SJSA1 (cell line): Measurements from ENCODE around the gene LDLRAD3. TPM values are rescaled to one million over a fixed set of nuclear protein-coding genes. Genes with fewer than 3 reads are reported as not detected.

ENCODE experiments used
- DNase-seq, 2 experiments: peaks; one replicate each; pipeline ENCODE4 v3.0.0-alpha.2; 2015 to 2020; ENCODE audit warnings: low spot score in 2 of 2, low read depth in 1 of 2
- H3K27ac ChIP-seq: fragments of 250-450 bp; sonication (Bioruptor Pico); 2 replicates; pipeline ENCODE4 v1.5.1; 2020; ENCODE audit warnings: mild to moderate bottlenecking, moderate library complexity
- H3K27me3 ChIP-seq: fragments of 250-450 bp; sonication (Bioruptor Pico); replicated peaks from 2 replicates; pipeline ENCODE4 v1.5.1; 2020; ENCODE audit warnings: mild to moderate bottlenecking, moderate library complexity
- H3K36me3 ChIP-seq: fragments of 250-450 bp; sonication (Bioruptor Pico); 2 replicates; pipeline ENCODE4 v1.5.1; 2020; ENCODE audit warnings: mild to moderate bottlenecking
- H3K4me1 ChIP-seq: fragments of 250-450 bp; sonication (Bioruptor Pico); replicated peaks from 2 replicates; pipeline ENCODE4 v1.6.1; 2021; ENCODE audit warnings: mild to moderate bottlenecking
- H3K4me3 ChIP-seq: fragments of 250-450 bp; sonication (Bioruptor Pico); 2 replicates; pipeline ENCODE4 v1.5.1; 2020; ENCODE audit warnings: mild to moderate bottlenecking
- H3K9me3 ChIP-seq: fragments of 250-450 bp; sonication (Bioruptor Pico); replicated peaks from 2 replicates; pipeline ENCODE4 v1.5.1; 2020; ENCODE audit warnings: mild to moderate bottlenecking
- total RNA-seq: library from RNA; depleted of rRNA; stranded (reverse); fragments of >200 nt; shearing (Covaris generic); gene quantifications from 2 replicates; pipeline ENCODE4 v1.2.3, GENCODE V29; 2014

The LDLRAD3 gene
- total RNA-seq, 1 experiment from 2014 or later: 5.8 TPM

DNA sequence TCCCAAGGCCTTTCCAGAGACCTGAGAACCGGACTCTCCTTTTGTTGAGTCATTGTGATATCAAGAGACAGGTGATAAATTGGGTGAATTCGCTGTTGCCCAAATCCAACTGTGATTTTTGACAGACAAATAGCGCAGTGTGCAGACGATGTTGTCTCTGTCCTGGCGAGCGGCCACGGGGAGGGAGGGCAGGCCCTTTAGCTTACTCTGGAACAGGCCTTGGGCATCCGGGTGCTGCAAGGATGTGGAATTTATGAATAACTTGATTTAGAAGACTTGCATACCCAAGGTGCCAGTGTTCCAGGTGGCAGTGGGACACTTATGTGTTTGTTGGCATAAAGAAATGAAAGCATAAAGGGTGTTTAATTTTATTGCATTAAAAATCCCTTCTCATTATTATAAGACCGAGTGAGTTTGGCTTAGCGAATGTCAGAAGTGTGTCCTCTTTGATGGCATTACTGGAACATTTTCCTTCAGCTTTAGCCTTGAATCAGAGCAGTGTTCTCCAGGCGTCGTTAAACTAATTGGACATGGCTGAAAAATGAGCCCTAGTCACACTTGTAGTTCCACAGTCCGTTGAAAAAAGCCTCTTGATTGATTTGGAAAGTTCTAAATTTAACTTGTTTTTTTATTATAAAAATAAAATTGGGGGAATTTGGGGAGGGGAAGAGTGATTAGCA lies 9.4 kb downstream of the LDLRAD3 start:
- Histone ChIP-seq H3K9me3 (no peaks in the 10 kb centered on the region), H3K27ac (no peak overlapping the region), H3K27me3 (no peaks in the 10 kb centered on the region), H3K36me3 (no peaks in the 10 kb centered on the region), H3K4me3 (no peak overlapping the region), H3K4me1 (no peaks in the 10 kb centered on the region)
- DNase-seq: no peak

DNA sequence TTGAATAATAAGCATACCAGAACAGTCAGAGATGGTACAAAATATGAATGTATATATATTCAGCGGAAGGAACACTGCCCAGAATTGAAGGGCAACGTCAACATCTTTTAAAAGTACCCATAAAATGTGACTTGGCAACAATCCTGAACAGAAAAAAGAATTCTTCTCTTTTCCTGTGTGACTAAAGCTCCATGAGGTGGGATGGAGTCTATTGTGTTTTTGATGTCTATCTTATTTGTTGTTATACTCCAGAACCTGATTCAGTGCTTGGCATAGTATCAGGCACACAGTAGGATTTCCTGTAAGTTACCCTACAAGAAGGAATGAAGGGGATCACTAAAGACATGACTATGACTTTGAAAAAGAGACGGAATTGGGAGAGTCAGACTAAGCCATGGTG lies 10.3 kb downstream of the LDLRAD3 start:
- Histone ChIP-seq H3K9me3 (no peaks in the 10 kb centered on the region), H3K4me1 (no peaks in the 10 kb centered on the region), H3K27ac (no peak overlapping the region), H3K36me3 (no peaks in the 10 kb centered on the region), H3K4me3 (no peak overlapping the region), H3K27me3 (no peaks in the 10 kb centered on the region)
- no peak for DNase-seq

DNA sequence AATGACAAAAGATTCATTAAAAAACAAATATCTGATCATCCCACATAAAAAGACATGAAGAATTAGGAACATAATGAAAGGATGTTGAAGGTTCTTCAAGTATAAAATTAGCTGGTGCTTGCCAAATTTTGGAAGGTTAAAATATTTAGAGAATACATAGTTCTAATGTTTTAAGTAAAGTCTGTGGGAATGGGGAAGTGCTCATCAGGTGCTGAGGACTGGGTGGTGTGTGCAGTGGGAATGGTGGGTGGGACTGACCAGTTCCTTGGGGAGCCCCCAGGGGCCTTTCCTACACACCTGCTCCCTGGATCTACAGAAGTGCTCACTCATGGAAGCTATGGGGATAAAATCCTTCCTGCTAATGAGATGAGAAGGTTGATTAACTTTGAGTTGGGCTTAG lies 11.8 kb downstream of the LDLRAD3 start:
- no peaks in the 10 kb centered on the region for H3K27me3 ChIP-seq

DNA sequence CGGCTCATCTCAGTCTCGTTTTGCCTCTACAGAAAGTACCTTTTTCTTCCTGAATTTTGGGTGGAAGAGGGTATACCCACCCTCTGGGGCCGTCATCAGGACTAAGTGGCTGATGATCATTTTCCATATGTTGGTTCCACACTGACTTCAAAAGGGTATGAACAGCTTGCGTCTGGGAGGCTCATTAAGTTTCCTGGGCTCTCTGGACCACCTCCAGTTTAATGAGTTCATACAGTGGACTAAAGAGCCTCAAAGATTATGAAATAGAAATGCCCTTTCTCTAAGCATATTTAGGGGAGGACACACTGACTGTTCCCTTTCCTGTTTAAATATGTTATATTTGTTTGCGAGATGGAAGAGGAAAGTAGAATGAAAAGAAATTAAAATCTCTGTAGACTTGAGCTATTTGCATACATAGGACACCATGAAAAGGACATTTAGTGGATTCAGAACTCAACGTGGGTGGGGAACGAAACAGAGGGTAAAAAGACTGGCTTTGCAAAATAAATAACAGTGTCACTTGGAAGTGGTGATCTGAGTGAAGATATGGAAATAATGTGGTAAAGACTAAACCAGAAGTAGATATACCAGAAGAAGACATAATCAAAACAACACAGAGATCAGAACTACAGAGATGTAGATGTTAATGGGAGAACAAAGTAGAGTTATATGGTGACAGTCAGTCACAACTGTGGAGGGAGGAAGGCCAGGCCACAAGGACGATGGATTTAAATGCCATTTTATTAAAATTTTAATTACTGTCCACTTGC lies 18.7 kb downstream of the LDLRAD3 start:
- H3K36me3 ChIP-seq: no peaks in the 10 kb centered on the region
- H3K4me3 ChIP-seq: no peak overlapping the region
- no peaks in the 10 kb centered on the region; the same call in 1 of the 2 replicates for H3K9me3 ChIP-seq
- H3K27me3 ChIP-seq: no peaks in the 10 kb centered on the region
- no peak overlapping the region for H3K27ac ChIP-seq
- H3K4me1 ChIP-seq: no peaks in the 10 kb centered on the region
- no peak for DNase-seq

More for the DNA sequence above, 11.8 kb downstream of the LDLRAD3 start:
- no peak overlapping the region for H3K4me3 ChIP-seq
- H3K27ac ChIP-seq: no peak overlapping the region
- no peak for DNase-seq
- H3K4me1 ChIP-seq: no peaks in the 10 kb centered on the region
- no peaks in the 10 kb centered on the region for H3K36me3 ChIP-seq
- no peaks in the 10 kb centered on the region for H3K9me3 ChIP-seq

DNA sequence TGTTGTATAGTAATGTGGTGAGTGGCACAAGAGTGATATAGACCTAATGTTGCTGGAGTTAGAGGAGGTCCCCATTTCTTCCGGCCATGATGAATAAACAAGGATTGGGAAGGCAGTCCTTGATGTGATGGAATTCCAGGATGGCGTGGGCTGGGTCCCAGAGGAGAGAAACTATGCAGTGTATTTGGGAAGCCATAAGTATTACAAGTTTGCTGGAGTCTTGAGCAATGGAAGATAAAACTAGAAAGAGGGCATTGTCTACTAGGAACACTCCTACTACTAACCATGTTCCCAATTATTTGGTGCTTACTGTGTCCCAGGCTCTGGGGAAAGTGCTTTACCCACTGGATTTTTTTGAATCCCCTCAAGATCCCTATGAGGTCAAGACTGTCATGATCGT lies 20.0 kb downstream of the LDLRAD3 start:
- no peaks in the 10 kb centered on the region for H3K4me1 ChIP-seq
- no peaks in the 10 kb centered on the region for H3K27me3 ChIP-seq
- no peak overlapping the region for H3K27ac ChIP-seq
- no peaks in the 10 kb centered on the region; the same call in 1 of the 2 replicates for H3K9me3 ChIP-seq
- H3K36me3 ChIP-seq: no peaks in the 10 kb centered on the region
- DNase-seq: no peak
- H3K4me3 ChIP-seq: no peak overlapping the region

DNA sequence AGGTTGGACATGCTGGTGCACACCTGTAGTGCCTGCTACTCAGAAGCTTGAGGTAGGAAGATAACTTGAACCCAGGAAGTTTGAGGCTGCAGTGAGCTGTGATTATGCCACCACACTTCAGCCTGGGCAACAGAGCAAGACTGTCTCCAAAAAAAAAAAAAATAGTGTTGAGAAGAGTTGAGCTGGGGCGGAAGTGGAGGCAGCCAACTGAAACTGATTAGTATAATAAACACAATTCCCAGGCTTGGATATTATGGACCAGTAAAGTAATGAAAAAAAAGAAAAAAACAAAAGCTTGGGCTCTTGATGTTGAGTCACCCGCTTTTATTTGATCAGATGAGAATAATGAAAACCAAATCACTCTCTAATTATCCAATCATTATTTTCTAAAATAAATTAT lies 21.0 kb downstream of the LDLRAD3 start:
- DNase-seq: no peak
- Histone ChIP-seq H3K4me1 (peaks cover under 1% of the 10 kb centered on the region), H3K27me3 (no peaks in the 10 kb centered on the region), H3K4me3 (no peak overlapping the region), H3K27ac (no peak overlapping the region), H3K36me3 (no peaks in the 10 kb centered on the region), H3K9me3 (no peaks in the 10 kb centered on the region; the same call in 1 of the 2 replicates)

DNA sequence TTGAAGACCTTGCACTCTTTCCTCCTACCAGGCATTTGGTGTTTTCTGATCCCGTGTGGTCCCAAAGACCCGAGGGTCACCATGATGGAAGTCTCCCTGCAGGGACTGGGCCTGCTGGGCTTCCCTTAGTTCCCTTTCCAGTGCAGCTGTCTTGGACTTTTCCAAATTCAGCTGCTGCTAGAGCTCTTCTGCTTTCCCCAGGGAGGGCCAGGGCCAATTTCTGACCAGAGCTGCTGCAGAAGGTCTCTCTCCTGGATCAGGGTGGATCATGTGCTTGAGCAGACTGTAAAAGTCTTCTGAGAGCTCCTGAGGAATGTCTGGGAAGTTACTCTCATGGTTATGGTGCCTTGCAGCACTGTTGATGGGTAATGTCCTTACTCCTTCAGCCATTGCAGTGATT lies 23.2 kb downstream of the LDLRAD3 start:
- no peak overlapping the region for H3K27ac ChIP-seq
- H3K27me3 ChIP-seq: no peaks in the 10 kb centered on the region
- H3K4me1 ChIP-seq: peaks cover 4% of the 10 kb centered on the region
- H3K36me3 ChIP-seq: no peaks in the 10 kb centered on the region
- no peaks in the 10 kb centered on the region for H3K9me3 ChIP-seq
- DNase-seq: no peak
- no peak overlapping the region for H3K4me3 ChIP-seq

DNA sequence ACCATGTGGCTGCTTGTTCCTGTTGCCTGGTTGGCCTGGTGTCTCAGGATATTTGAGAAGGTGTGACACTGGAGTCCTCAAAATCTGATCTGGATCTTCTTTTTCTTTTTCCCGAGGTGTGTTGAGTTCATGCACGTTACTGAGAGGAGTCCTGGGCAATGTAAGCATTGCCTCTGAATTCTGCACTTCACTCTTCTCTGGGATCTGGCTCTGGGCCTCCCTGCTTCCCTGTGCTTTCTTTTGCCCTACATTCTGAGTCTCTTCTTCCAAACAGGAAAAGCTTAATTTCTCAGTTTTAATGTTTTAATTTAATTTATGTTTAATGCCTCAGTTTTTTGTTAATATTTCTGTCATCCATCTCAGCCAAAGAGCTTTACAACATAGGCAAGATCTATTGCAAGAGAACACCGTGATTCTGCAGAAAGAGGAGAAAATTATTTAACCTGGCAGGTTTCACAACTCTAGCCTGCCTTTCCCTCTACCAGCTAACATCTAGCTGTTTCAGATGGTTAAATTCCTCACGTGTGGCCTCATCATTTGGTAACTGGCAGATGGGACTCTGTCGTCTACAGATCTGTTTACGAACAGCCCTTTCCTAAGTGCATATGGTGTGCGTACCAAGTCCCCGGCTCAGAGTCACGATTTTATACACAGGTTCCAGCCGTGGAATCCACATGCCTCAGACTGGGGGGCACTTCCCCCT lies 24.7 kb downstream of the LDLRAD3 start:
- no peaks in the 10 kb centered on the region for H3K27me3 ChIP-seq
- no peaks in the 10 kb centered on the region for H3K9me3 ChIP-seq
- H3K27ac ChIP-seq: no peak overlapping the region
- no peak overlapping the region for H3K4me3 ChIP-seq
- no peak for DNase-seq
- H3K36me3 ChIP-seq: no peaks in the 10 kb centered on the region
- H3K4me1 ChIP-seq: peaks cover 4% of the 10 kb centered on the region

DNA sequence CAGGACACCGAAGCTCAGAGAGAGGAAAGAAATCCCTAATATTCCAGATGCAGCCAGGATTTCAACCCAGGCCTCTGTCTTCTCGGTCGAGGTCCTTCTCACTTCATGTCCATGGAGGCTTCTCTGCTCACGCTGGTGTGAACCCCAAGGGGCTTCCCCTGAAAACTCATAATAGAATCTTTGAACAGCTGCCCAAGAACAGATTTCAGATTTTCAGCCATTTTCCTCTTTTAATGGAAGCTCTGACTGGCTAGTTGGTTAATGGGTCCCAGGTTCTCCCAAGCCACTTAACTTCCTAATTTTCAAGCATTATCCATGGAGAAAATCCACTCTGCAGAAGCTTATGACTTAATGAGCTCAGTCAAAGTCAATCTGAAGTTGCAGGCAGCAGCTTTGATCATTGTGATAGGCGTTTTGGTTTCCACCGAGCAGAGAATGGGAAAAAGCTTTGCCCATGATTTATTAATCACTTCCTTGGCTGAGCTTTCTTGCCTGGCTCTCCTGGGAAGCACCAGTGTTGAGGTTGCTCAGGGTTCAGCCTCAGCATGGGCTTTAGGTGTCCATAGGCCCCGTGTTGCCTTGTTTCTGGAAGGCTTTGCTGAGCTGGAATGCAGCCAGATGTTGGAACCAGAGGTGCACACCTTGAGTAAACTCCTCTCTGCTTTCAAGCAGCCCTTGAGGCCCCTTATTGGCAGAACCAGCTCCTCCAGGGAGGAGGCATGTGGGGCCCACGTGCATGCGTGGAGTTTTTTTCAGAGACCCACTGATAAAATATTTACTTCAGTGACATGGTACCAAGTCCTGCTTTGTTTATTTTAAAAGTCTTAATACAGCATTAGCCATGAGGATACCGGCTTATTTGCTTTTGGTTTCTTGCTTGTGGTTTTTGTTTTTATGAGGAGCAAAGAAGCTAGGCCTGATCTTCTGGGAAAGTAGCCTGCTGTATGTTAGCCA lies 25.5 kb downstream of the LDLRAD3 start:
- Histone ChIP-seq H3K27ac (no peak overlapping the region), H3K4me3 (no peak overlapping the region), H3K9me3 (no peaks in the 10 kb centered on the region), H3K27me3 (no peaks in the 10 kb centered on the region), H3K36me3 (no peaks in the 10 kb centered on the region), H3K4me1 (peaks cover 4% of the 10 kb centered on the region)
- DNase-seq: peak in 1 of 2 experiments; percentile 12

DNA sequence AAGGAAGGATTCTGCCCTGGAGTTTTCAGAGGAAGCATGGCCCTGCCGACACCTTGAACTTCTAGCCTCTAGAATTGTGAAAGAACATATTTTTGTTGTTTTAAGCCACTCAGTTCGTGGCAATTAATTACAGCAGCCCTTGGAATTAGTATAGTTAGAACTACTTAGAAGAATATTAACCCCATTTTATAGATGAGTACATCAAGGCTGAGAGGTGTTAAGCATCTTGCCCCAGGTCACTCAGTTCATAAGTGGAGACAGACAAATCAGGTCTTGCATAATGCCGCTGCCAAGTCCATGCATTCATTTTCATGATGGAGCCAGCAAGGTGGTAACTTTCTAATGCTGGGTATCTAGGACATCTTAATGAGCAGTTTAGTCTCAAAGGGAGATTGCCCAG lies 26.6 kb downstream of the LDLRAD3 start:
- Histone ChIP-seq H3K36me3 (no peaks in the 10 kb centered on the region), H3K4me1 (peaks cover 4% of the 10 kb centered on the region), H3K27ac (no peak overlapping the region), H3K9me3 (no peaks in the 10 kb centered on the region), H3K27me3 (no peaks in the 10 kb centered on the region), H3K4me3 (no peak overlapping the region)
- no peak for DNase-seq

DNA sequence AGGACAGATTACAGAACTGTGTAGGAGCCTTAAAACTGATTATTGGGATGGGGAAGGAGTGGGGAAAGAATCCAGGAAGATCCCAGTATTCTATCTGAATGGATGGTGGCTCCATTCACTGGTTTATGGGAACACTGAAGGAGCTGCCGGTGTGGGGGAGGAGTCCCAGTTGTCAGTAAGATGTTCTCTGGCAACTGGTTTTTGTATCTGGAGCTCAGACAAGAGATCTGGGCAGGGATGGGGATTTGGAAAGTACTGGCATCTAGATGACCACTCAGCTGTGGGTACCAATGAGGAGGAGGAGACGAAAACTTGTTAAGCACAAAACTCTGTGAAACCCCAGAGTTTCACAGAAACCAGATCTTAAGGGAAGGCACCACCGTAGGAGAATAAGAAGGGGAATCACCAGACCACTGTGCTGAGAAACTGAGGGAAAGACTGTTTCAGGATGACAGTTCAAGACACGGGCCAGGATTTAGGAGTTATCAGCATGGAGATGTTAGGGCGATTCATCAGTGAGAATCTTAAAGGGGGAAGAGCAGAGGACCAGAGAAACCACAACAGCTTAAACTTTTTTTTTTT lies 28.1 kb downstream of the LDLRAD3 start:
- H3K9me3 ChIP-seq: no peaks in the 10 kb centered on the region
- DNase-seq: no peak
- no peak overlapping the region for H3K27ac ChIP-seq
- H3K27me3 ChIP-seq: no peaks in the 10 kb centered on the region
- H3K4me1 ChIP-seq: peaks cover 4% of the 10 kb centered on the region
- H3K36me3 ChIP-seq: no peaks in the 10 kb centered on the region
- no peak overlapping the region for H3K4me3 ChIP-seq

DNA sequence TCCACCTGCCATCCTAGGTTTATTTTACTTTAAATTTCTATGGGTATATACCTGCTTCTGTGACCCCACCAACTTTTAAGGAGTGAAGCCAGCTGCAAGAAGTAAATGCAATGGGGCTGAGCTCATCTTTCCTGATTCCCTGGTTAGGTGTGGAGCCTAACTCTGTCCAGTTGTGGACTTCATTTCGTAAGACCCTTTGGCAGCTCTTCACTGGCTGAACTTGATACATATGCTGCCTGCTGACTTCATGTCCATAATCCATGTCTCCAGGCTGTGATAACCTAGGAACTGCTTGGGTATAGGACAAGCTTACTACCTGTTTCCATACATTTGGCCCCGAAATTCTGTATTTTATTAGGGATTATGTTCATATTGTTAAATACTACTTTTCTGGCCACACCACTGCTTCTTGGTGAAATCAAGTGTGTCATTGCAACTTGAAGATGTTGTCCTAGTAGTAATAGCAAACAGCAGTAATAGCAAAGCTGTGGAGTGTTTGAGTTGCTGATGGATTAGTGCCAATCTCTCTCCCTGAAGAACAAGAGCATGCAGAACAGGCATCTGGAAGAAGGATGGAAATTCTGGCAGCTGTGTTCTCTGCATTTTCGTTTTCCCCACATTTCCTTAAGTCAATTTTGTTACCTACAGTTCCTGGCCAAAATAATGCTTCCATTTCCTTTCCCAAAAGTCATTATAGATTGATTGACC lies 31.2 kb downstream of the LDLRAD3 start:
- H3K4me3 ChIP-seq: no peak overlapping the region
- H3K27ac ChIP-seq: no peak overlapping the region
- DNase-seq: no peak
- H3K9me3 ChIP-seq: no peaks in the 10 kb centered on the region
- H3K4me1 ChIP-seq: peaks cover 1% of the 10 kb centered on the region
- H3K27me3 ChIP-seq: no peaks in the 10 kb centered on the region
- H3K36me3 ChIP-seq: no peaks in the 10 kb centered on the region
